ENCODE measurements around the gene CAPN14.

- TF ChIP-seq CTCF (IDR thresholded peaks at IDR 0.05), result no peak
- no peak for TF ChIP-seq POLR2A (IDR thresholded peaks at IDR 0.05)
Observed at GRCh38 chr2:31239593-31240177, 22.4 kb upstream of the CAPN14 start.

All from lower leg skin (tissue), 3 donors.